Measurements from ENCODE around the gene COL23A1. TPM values are rescaled to one million over a fixed set of nuclear protein-coding genes. Genes with fewer than 3 reads are reported as not detected.

COL23A1 gene
- total and polyA plus RNA-seq, 2 donors (not counting 1 experiment from before 2014, with no cell fraction given): 0.20 TPM; not detected in 1

GRCh38 chr5:178347956-178348355, 242.2 kb downstream of the COL23A1 start:
- Mint-ChIP-seq H3K27me3 (peaks cover 10% of the 10 kb centered on the region), H3K4me3 (no peak overlapping the region), H3K4me1 (no peaks in the 10 kb centered on the region), H3K9me3 (ENCODE audit: insufficient read depth) (no peaks in the 10 kb centered on the region), H3K27ac (no peak overlapping the region)
- ATAC-seq (ENCODE audit: low read depth): no peak
- Histone ChIP-seq H3K4me3 (ENCODE audit: control extremely low read depth in 1 of 5, extremely low read depth in 1 of 5, insufficient read depth in 1 of 5, low read depth in 2 of 5, low read length in 4 of 5) (no peak overlapping the region), H3K9ac (ENCODE audit: low read length) (no peak overlapping the region), H3K36me3 (replicated peaks in 1 of 2; ENCODE audit: control extremely low read depth in 1 of 2, control insufficient read depth in 1 of 2, extremely low read depth in 1 of 2, insufficient read depth in 2 of 2, low read length in 1 of 2) (no peaks in the 10 kb centered on the region), H3K27ac (ENCODE audit: low read length in 2 of 2) (no peak overlapping the region), H3K79me2 (ENCODE audit: control insufficient read depth, insufficient read depth, low read length) (no peaks in the 10 kb centered on the region), H3K27me3 (replicated peaks in 1 of 4; ENCODE audit: control extremely low read depth in 1 of 4, control insufficient read depth in 3 of 4, insufficient read depth in 4 of 4, low read length in 3 of 4) (peaks cover 0 to 3% (median 0%) of the 10 kb centered on the region in 4 experiments), H4K20me1 (ENCODE audit: control insufficient read depth, insufficient read depth, low read length, poor library complexity, severe bottlenecking) (no peaks in the 10 kb centered on the region), H3K4me1 (ENCODE audit: control insufficient read depth in 2 of 2, insufficient read depth in 2 of 2, low read length in 2 of 2) (no peaks in the 10 kb centered on the region), H2AFZ (ENCODE audit: insufficient read depth, low read depth, low read length, poor library complexity, severe bottlenecking) (no peak overlapping the region), H3K4me2 (replicated peaks; ENCODE audit: low read depth, low read length, poor library complexity, severe bottlenecking) (no peak overlapping the region), H3K9me3 (ENCODE audit: control extremely low read depth in 1 of 3, control insufficient read depth in 2 of 3, insufficient read depth in 1 of 3, low read length in 2 of 3) (no peaks in the 10 kb centered on the region)
- DNase-seq: no peak
- ChIA-PET POLR2A (no interaction called here), CTCF (no interaction called here)
- TF ChIP-seq EZH2 (IDR thresholded peaks at IDR 0.05; ENCODE audit: borderline replicate concordance, insufficient read depth, low read depth, low read length, poor library complexity, severe bottlenecking): no peak
- TF ChIP-seq CTCF (IDR thresholded peaks at IDR 0.05): no peak
- 95% methylated on average over 11 of the region's 11 CpGs for WGBS (ENCODE audit: insufficient coverage)
- intact Hi-C loops (cut with micrococcal nuclease): no loop called here

- ChIA-PET CTCF (no interaction called here), POLR2A (no interaction called here)
- Histone ChIP-seq H3K27ac (ENCODE audit: low read length in 2 of 2) (no peak overlapping the region), H2AFZ (ENCODE audit: insufficient read depth, low read depth, low read length, poor library complexity, severe bottlenecking) (no peak overlapping the region), H3K4me3 (ENCODE audit: control extremely low read depth in 1 of 5, extremely low read depth in 1 of 5, insufficient read depth in 1 of 5, low read depth in 2 of 5, low read length in 4 of 5) (no peak overlapping the region), H3K79me2 (ENCODE audit: control insufficient read depth, insufficient read depth, low read length) (no peaks in the 10 kb centered on the region), H3K4me2 (replicated peaks; ENCODE audit: low read depth, low read length, poor library complexity, severe bottlenecking) (no peak overlapping the region), H3K4me1 (ENCODE audit: control insufficient read depth in 2 of 2, insufficient read depth in 2 of 2, low read length in 2 of 2) (no peaks in the 10 kb centered on the region), H3K9ac (ENCODE audit: low read length) (no peak overlapping the region), H3K36me3 (replicated peaks in 1 of 2; ENCODE audit: control extremely low read depth in 1 of 2, control insufficient read depth in 1 of 2, extremely low read depth in 1 of 2, insufficient read depth in 2 of 2, low read length in 1 of 2) (no peaks in the 10 kb centered on the region), H3K9me3 (ENCODE audit: control extremely low read depth in 1 of 3, control insufficient read depth in 2 of 3, insufficient read depth in 1 of 3, low read length in 2 of 3) (no peaks in the 10 kb centered on the region), H4K20me1 (ENCODE audit: control insufficient read depth, insufficient read depth, low read length, poor library complexity, severe bottlenecking) (no peaks in the 10 kb centered on the region), H3K27me3 (replicated peaks in 1 of 4; ENCODE audit: control extremely low read depth in 1 of 4, control insufficient read depth in 3 of 4, insufficient read depth in 4 of 4, low read length in 3 of 4) (peaks cover 0 to 3% (median 0%) of the 10 kb centered on the region in 4 experiments)
- H3K4me1 Mint-ChIP-seq: no peaks in the 10 kb centered on the region
- DNase-seq: no peak
- 93% methylated on average over 20 of the region's 20 CpGs for WGBS (ENCODE audit: insufficient coverage)
- no peak overlapping the region for H3K4me3 Mint-ChIP-seq
- no peaks in the 10 kb centered on the region for H3K9me3 Mint-ChIP-seq (ENCODE audit: insufficient read depth)
- intact Hi-C loops (cut with micrococcal nuclease): no loop called here
- TF ChIP-seq EZH2 (IDR thresholded peaks at IDR 0.05; ENCODE audit: borderline replicate concordance, insufficient read depth, low read depth, low read length, poor library complexity, severe bottlenecking): no peak
- TF ChIP-seq CTCF (IDR thresholded peaks at IDR 0.05): no peak
- ATAC-seq (ENCODE audit: low read depth): no peak
- H3K27me3 Mint-ChIP-seq: peaks cover 12% of the 10 kb centered on the region
- no peak overlapping the region for H3K27ac Mint-ChIP-seq
These were observed 243.4 kb downstream of the COL23A1 start for GRCh38 chr5:178346607-178347334.

All from B cell (primary cell).